Neuronal stem cell (in vitro differentiated cells): ENCODE data around the gene TGM6.
A peak's percentile ranks its signal among the peaks of the same experiment; 100 is the strongest.

ENCODE experiments used
- DNase-seq: peaks from one replicate; pipeline ENCODE4 v3.0.0-alpha.2; 2013; ENCODE audit warnings: low spot score
- H2AFZ ChIP-seq: one replicate; pipeline ENCODE4 v1.6.1; 2013; ENCODE audit warnings: mild to moderate bottlenecking, low read length, inconsistent platforms
- H2AK5ac ChIP-seq: 2 replicates; pipeline ENCODE4 v1.6.1; 2013; ENCODE audit warnings: low read depth, mild to moderate bottlenecking, inconsistent platforms, low read length, moderate library complexity, mixed read lengths
- H2BK120ac ChIP-seq: 2 replicates; pipeline ENCODE4 v1.6.1; 2013; ENCODE audit warnings: low read depth, mild to moderate bottlenecking, inconsistent platforms, low read length, moderate library complexity, mixed read lengths
- H2BK12ac ChIP-seq: one replicate; pipeline ENCODE4 v1.6.1; 2013; ENCODE audit warnings: low read length, inconsistent platforms
- H2BK15ac ChIP-seq: 2 replicates; pipeline ENCODE4 v1.6.1; 2013; ENCODE audit warnings: mild to moderate bottlenecking, low read length, inconsistent platforms, mixed read lengths
- H2BK5ac ChIP-seq: one replicate; pipeline ENCODE4 v1.6.1; 2013; ENCODE audit warnings: inconsistent platforms, mild to moderate bottlenecking, low read length, moderate library complexity
- H3K14ac ChIP-seq: one replicate; pipeline ENCODE4 v1.6.1; 2013; ENCODE audit warnings: low read length, inconsistent platforms
- H3K18ac ChIP-seq: 2 replicates; pipeline ENCODE4 v1.6.1; 2013; ENCODE audit warnings: low read length, inconsistent platforms
- H3K23ac ChIP-seq: 2 replicates; pipeline ENCODE4 v1.6.1; 2013; ENCODE audit warnings: low read depth, mild to moderate bottlenecking, mixed read lengths, low read length, inconsistent platforms; ENCODE audit not compliant: poor library complexity
- H3K27ac ChIP-seq: replicated peaks from 3 replicates; pipeline ENCODE4 v1.5.1; 2013; ENCODE audit warnings: low read length, inconsistent platforms
- H3K27me3 ChIP-seq, 3 experiments: 2 replicates each; pipeline ENCODE4 v1.6.1; 2013; ENCODE audit warnings: low read length in 3 of 3, mild to moderate bottlenecking in 2 of 3, inconsistent platforms in 1 of 3, low read depth in 1 of 3, mixed read lengths in 1 of 3, moderate library complexity in 1 of 3; ENCODE audit not compliant: control insufficient read depth in 3 of 3, insufficient read depth in 3 of 3
- H3K36me3 ChIP-seq, 2 donors: replicated peaks in 1 of 2; 2 replicates each; pipeline ENCODE4 v1.6.1; 2013; ENCODE audit warnings: low read length in 2 of 2; ENCODE audit not compliant: control insufficient read depth in 2 of 2, insufficient read depth in 2 of 2
- H3K4ac ChIP-seq: 2 replicates; pipeline ENCODE4 v1.6.1; 2013; ENCODE audit warnings: inconsistent platforms, mild to moderate bottlenecking, low read length, moderate library complexity
- H3K4me1 ChIP-seq, 2 donors: 1 replicate in 1 of 2; 2 replicates in 1 of 2; pipeline ENCODE4 v1.6.1; 2013; ENCODE audit warnings: low read length in 2 of 2, low read depth in 1 of 2; ENCODE audit not compliant: control insufficient read depth in 2 of 2, insufficient read depth in 1 of 2
- H3K4me2 ChIP-seq: one replicate; pipeline ENCODE4 v1.6.1; 2013; ENCODE audit warnings: mild to moderate bottlenecking, low read length, inconsistent platforms; ENCODE audit not compliant: insufficient read depth, poor library complexity, severe bottlenecking
- H3K4me3 ChIP-seq, 2 donors: 2 replicates each; pipeline ENCODE4 v1.5.1; 2013; ENCODE audit warnings: low read length in 2 of 2, mild to moderate bottlenecking in 2 of 2, inconsistent platforms in 1 of 2, moderate library complexity in 1 of 2
- H3K79me1 ChIP-seq: one replicate; pipeline ENCODE4 v1.6.1; 2013; ENCODE audit warnings: low read depth, mild to moderate bottlenecking, inconsistent platforms, low read length, moderate library complexity
- H3K9ac ChIP-seq: one replicate; pipeline ENCODE4 v1.6.1; 2013; ENCODE audit warnings: mild to moderate bottlenecking, low read depth, low read length, inconsistent platforms; ENCODE audit not compliant: poor library complexity
- H3K9me3 ChIP-seq, 2 donors: replicated peaks in 1 of 2; 2 replicates each; pipeline versions ENCODE3 to v1.6.1; 2013; ENCODE audit warnings: low read length in 2 of 2, mild to moderate bottlenecking in 2 of 2, inconsistent platforms in 1 of 2, low read depth in 1 of 2, mixed read lengths in 1 of 2, moderate library complexity in 1 of 2; ENCODE audit not compliant: control insufficient read depth in 2 of 2, insufficient read depth in 1 of 2
- H4K8ac ChIP-seq: one replicate; pipeline ENCODE4 v1.6.1; 2013; ENCODE audit warnings: low read depth, mild to moderate bottlenecking, inconsistent platforms, low read length, moderate library complexity
- H4K91ac ChIP-seq: one replicate; pipeline ENCODE4 v1.6.1; 2013; ENCODE audit warnings: low read length, low read depth, mild to moderate bottlenecking, inconsistent platforms; ENCODE audit not compliant: poor library complexity
- WGBS, 2 donors: extraction: QIAGEN DNeasy Blood & Tissue Kit; methylation state at CpG; one replicate each; pipeline ENCODE4 v1.1.7; 2013; ENCODE audit warnings: missing lambda C conversion rate in 2 of 2, mixed read lengths in 1 of 2; ENCODE audit not compliant: insufficient read length in 2 of 2, insufficient replicate concordance in 1 of 2; ENCODE audit errors: extremely low coverage in 2 of 2; 5-methylcytosine and 5-hydroxymethylcytosine counted together

TGM6 gene

DNA sequence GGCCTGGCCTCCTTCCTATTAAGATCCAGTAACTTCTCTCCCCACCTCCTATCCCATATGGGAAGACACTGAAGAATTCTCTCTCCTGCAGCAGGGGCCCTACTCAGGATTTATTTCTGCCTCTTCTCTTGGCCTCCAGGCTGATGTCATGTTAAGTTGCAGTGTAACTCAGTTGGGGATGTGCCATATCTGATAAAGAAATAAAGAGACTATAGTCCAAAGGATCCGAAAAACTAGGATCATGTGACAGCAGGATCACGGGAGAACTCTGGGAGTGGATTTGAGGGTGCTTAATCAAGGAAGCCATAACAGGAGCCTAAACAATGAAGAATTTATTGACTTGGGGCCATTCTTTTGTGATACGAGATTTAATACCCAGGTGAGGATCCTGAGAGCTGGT, 38.5 kb upstream of the TGM6 start:
- Histone ChIP-seq H2BK15ac (no peak overlapping the region), H3K4me1 (peaks cover 0 to 3% of the 10 kb centered on the region in 2 donors), H2BK120ac (no peak overlapping the region), H4K91ac (no peak overlapping the region), H3K23ac (no peak overlapping the region), H2BK12ac (no peak overlapping the region), H2AFZ (no peak overlapping the region), H4K8ac (no peak overlapping the region), H2BK5ac (no peak overlapping the region), H3K4me3 (no peak overlapping the region), H3K79me1 (no peaks in the 10 kb centered on the region), H3K14ac (no peak overlapping the region), H3K9ac (no peak overlapping the region), H3K4me2 (no peak overlapping the region), H3K18ac (no peak overlapping the region), H3K4ac (no peak overlapping the region), H2AK5ac (no peak overlapping the region), H3K27ac (no peak overlapping the region), H3K27me3 (no peaks in the 10 kb centered on the region), H3K9me3 (peaks cover 0 to 1% of the 10 kb centered on the region in 2 donors), H3K36me3 (no peaks in the 10 kb centered on the region)
- WGBS, 2 donors: no CpG with 5 or more reads among the region's 3 CpGs
- no peak for DNase-seq

DNA sequence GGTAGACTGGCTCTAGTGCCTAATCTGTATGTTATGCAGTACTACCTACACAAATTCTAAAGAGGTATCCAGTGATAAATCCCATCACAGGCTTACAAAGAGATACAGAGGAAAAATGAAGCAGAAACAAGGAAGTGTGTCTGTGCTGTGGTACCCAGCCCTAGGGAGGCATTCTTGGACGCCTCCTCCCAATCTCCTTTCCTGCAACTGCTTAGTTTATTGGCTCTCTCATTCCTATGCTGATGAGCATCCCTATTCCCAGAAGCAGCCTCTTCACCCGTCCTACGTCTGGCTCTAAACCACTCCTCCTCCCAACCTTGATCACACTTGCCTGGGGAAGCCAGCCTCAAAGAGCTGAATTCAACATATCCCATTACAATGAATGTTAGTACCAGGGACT, 34.5 kb upstream of the TGM6 start:
- no peak overlapping the region for H2BK5ac ChIP-seq
- H2BK15ac ChIP-seq: no peak overlapping the region
- no peak overlapping the region for H3K27ac ChIP-seq
- H4K91ac ChIP-seq: no peak overlapping the region
- no peak overlapping the region for H3K4ac ChIP-seq
- no CpG with 5 or more reads among the region's 3 CpGs for WGBS, 2 donors
- H4K8ac ChIP-seq: no peak overlapping the region
- no peak overlapping the region for H3K4me3 ChIP-seq
- peaks cover 0 to 4% of the 10 kb centered on the region in 2 donors for H3K9me3 ChIP-seq
- H3K79me1 ChIP-seq: no peaks in the 10 kb centered on the region
- H3K23ac ChIP-seq: no peak overlapping the region
- H3K36me3 ChIP-seq: no peaks in the 10 kb centered on the region
- no peak overlapping the region for H2AFZ ChIP-seq
- no peak overlapping the region for H3K14ac ChIP-seq
- H3K4me1 ChIP-seq: peaks cover 0 to 9% of the 10 kb centered on the region in 2 donors
- H3K27me3 ChIP-seq: no peaks in the 10 kb centered on the region
- no peak overlapping the region for H3K9ac ChIP-seq
- H2AK5ac ChIP-seq: no peak overlapping the region
- no peak overlapping the region for H3K4me2 ChIP-seq
- H2BK120ac ChIP-seq: no peak overlapping the region
- no peak overlapping the region for H3K18ac ChIP-seq
- no peak overlapping the region for H2BK12ac ChIP-seq
- DNase-seq: no peak

DNA sequence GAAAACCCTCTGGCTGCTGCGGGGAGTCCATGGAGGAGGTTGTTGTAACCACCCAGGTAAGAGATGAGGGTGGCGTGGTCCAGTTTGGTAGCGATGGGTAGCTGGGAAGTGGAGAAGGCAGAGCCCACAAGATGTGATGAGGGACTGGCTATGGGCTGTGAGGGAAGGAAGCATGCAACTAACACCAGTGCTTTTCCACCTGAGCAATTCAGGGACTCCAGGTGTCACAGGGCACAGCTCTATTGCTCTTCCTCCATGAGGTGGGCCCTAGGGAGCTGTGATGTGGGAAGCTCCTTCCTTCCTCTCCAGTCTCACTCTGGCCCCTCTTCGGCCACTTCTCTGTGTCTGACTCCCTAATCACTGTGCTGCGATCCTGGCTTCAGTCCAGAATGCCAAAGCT, 32.4 kb upstream of the TGM6 start:
- Histone ChIP-seq H3K18ac (no peak overlapping the region), H3K79me1 (no peaks in the 10 kb centered on the region), H3K23ac (no peak overlapping the region), H3K4ac (no peak overlapping the region), H2AFZ (no peak overlapping the region), H3K36me3 (no peaks in the 10 kb centered on the region), H3K9ac (no peak overlapping the region), H3K4me2 (no peak overlapping the region), H3K14ac (no peak overlapping the region), H3K4me3 (no peak overlapping the region), H3K4me1 (peaks cover 0 to 5% of the 10 kb centered on the region in 2 donors), H4K91ac (no peak overlapping the region), H3K27ac (no peak overlapping the region), H4K8ac (no peak overlapping the region), H3K27me3 (no peaks in the 10 kb centered on the region), H2BK120ac (no peak overlapping the region), H2AK5ac (peak overlapping the region; percentile 18), H3K9me3 (peaks cover 0 to 4% of the 10 kb centered on the region in 2 donors), H2BK5ac (no peak overlapping the region), H2BK15ac (no peak overlapping the region), H2BK12ac (no peak overlapping the region)
- DNase-seq: no peak
- no CpG with 5 or more reads among the region's 5 CpGs for WGBS, 2 donors

DNA sequence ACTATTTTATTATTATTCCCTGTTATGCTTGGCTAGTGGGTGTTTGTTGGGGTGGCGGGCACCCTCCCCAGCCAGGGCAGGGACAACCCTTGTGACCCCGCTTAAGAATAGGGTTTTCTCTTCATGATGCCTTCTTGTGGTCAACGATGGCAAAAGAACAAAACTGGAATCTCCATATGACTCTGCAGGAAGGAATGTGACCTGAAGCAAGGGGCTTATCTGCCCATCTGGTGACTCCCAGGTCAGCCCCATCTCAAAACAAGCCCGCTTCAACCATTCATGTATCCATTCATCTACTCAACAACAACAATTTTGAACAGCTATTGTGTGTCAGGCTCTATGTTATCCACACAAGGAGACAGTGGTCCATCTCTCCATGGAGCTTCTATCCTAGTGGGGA, 30.9 kb upstream of the TGM6 start:
- no peak for DNase-seq
- H3K4ac ChIP-seq: no peak overlapping the region

More for the DNA sequence above, 30.9 kb upstream of the TGM6 start:
- Histone ChIP-seq H4K8ac (no peak overlapping the region), H3K4me3 (no peak overlapping the region), H3K23ac (no peak overlapping the region), H2BK5ac (no peak overlapping the region), H3K27ac (no peak overlapping the region), H3K27me3 (no peaks in the 10 kb centered on the region), H2AFZ (no peak overlapping the region), H3K79me1 (no peaks in the 10 kb centered on the region), H2BK120ac (no peak overlapping the region), H3K4me1 (peaks cover 0 to 5% of the 10 kb centered on the region in 2 donors), H4K91ac (no peak overlapping the region), H2BK12ac (no peak overlapping the region), H3K14ac (no peak overlapping the region), H3K9me3 (peaks cover 0 to 4% of the 10 kb centered on the region in 2 donors), H2AK5ac (no peak overlapping the region), H2BK15ac (no peak overlapping the region), H3K36me3 (no peaks in the 10 kb centered on the region), H3K9ac (no peak overlapping the region), H3K18ac (no peak overlapping the region), H3K4me2 (no peak overlapping the region)
- no CpG with 5 or more reads among the region's 4 CpGs for WGBS, 2 donors
